Mucosa of descending colon (tissue), 3 donors: ENCODE results near the gene BET1L. TPM values are rescaled to one million over a fixed set of nuclear protein-coding genes. Genes with fewer than 3 reads are reported as not detected.
A peak's percentile ranks its signal among the peaks of the same experiment; 100 is the strongest.

Experiments
- ATAC-seq: fragments of 200-7000 bp; cut with Tn5 transposase; one replicate; pipeline ENCODE4 v1.9.1; 2020; ENCODE audit warnings: mild to moderate bottlenecking, moderate library complexity
- DNase-seq, 3 donors: peaks; one replicate each; pipeline ENCODE4 v3.0.0-alpha.2; 2020
- H3K36me3 ChIP-seq: fragments of 200-600 bp; one replicate; pipeline ENCODE4 v1.8.0; 2021; ENCODE audit warnings: low read depth, mild to moderate bottlenecking
- H3K4me1 ChIP-seq: fragments of 200-600 bp; one replicate; pipeline ENCODE4 v1.8.0; 2021; ENCODE audit warnings: low read depth, mild to moderate bottlenecking
- H3K4me3 ChIP-seq: fragments of 200-600 bp; one replicate; pipeline ENCODE4 v1.8.0; 2021; ENCODE audit warnings: mild to moderate bottlenecking
- H3K9me3 ChIP-seq: fragments of 200-600 bp; one replicate; pipeline ENCODE4 v1.8.0; 2021; ENCODE audit warnings: mild to moderate bottlenecking
- intact Hi-C, 2 donors: fragments of 100-400 bp; cut with DNase I in 1 of 2; cut with micrococcal nuclease in 1 of 2; formaldehyde crosslinking; loops; one replicate each; pipeline versions ENCODE4 v1.11.0 to v1.11.1; 2022; cut with DNase I, micrococcal nuclease
- total RNA-seq, 3 donors: library from RNA; stranded (reverse); fragmentation: NEBNext Ultra II Directional in 2 of 3; extraction: Animal tissue kit (Norgen Biotek cat#: 25700) in 2 of 3; gene quantifications; one replicate each; pipeline versions ENCODE4 v1.2.1 to v1.2.4, GENCODE V29; 2021 to 2023
- TF ChIP-seq, protein P1 (sequence below): fragments of 200-600 bp; IDR thresholded peaks from one replicate; pipeline ENCODE4 v1.8.0; 2022; ENCODE audit warnings: antibody characterized with exemption, mild to moderate bottlenecking
- donor health status: DM: no; HTN: no; CAD: no; lungs with moderate emphysema.
- donor health status: DM: no; HTN: no; CAD: no.
- donor health status: DM: no; HTN: yes; CAD: no.

BET1L gene
- total RNA-seq, 3 donors from 2014 or later = 51.5 to 59.9 (median 55.8) TPM

DNA sequence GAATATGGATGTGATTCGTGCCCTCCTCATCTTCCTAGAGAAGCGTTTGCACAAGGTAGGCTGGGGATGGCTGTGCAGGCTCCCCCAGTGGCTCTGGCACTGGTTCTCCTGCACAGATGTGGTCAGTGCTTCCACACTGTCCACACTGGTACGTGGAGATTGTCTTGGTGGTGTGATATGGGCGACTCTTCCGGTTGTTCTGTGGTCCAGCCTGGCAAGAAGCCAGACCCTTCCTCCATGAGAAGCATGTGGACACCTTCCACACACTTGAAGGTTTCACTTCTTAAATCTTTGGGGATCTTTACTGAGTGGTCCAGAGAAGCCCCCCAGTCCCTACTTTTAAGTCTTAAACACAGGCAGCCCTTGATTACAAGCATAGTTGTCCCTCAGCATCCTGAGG is 4.1 kb upstream of the BET1L start:
- Histone ChIP-seq H3K4me1 (peaks cover 9% of the 10 kb centered on the region), H3K9me3 (no peaks in the 10 kb centered on the region), H3K4me3 (no peak overlapping the region), H3K36me3 (peaks cover 7% of the 10 kb centered on the region)
- DNase-seq (no peak), ATAC-seq (no peak)
- intact Hi-C loops = no loop called here
- TF ChIP-seq, protein P1, sequence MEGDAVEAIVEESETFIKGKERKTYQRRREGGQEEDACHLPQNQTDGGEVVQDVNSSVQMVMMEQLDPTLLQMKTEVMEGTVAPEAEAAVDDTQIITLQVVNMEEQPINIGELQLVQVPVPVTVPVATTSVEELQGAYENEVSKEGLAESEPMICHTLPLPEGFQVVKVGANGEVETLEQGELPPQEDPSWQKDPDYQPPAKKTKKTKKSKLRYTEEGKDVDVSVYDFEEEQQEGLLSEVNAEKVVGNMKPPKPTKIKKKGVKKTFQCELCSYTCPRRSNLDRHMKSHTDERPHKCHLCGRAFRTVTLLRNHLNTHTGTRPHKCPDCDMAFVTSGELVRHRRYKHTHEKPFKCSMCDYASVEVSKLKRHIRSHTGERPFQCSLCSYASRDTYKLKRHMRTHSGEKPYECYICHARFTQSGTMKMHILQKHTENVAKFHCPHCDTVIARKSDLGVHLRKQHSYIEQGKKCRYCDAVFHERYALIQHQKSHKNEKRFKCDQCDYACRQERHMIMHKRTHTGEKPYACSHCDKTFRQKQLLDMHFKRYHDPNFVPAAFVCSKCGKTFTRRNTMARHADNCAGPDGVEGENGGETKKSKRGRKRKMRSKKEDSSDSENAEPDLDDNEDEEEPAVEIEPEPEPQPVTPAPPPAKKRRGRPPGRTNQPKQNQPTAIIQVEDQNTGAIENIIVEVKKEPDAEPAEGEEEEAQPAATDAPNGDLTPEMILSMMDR = no peak

DNA sequence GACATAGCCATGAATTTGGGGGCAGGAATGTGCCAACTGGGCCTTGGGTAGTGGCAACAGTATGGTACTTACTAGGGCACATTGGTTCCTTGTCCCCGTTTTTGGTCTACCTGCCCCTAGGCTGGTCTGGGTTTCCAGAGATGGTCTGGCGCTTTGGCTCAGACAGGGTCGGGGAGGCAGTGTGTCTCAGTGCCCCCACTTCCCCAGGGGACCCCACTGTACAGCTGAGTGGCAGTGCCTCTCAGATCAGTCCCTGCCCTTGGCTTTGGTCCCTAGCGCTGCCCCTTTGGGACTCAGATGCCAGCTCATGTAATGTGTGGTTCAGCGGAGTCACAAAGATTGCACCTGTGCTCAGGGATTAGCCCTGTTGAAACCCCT is 3.6 kb upstream of the BET1L start:
- Histone ChIP-seq H3K4me3 (no peak overlapping the region), H3K4me1 (peaks cover 14% of the 10 kb centered on the region), H3K36me3 (peaks cover 6% of the 10 kb centered on the region), H3K9me3 (no peaks in the 10 kb centered on the region)
- ATAC-seq (no peak), DNase-seq (peak in 1 of 3 donors; percentile 41)
- TF ChIP-seq, protein P1 = no peak
- intact Hi-C loops = no loop called here

DNA sequence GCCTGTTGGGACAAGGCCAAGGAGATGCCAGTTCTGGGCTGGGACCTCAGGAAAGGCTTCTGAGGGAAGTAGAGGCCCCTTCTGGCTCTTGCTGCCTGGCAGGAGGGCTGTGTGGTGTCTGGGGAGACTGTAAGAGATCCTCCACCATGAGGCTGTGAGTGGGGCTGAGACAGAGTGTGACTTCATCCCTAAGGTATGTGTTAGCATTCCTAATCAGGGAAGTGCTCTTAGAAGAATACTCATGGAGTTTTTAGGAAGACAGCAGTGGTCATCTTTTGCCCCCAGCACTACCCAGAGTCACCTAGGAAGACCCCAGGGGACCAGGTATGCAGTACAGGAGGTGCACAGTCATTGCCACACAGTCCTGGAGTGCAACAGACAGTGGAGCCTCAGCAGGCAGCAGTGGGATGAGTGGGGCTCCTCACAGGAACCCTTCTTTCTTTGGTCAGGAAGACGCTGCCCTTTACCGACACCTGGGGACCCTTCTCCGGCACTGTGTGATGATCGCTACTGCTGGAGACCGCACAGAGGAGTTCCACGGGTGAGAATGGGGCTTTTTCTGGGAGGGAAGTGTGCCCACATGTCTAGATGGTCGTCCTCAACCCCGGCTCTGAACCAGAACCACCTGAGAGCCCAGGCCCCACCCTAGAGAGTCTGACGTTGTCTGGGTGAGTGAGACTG is 3.1 kb upstream of the BET1L start:
- Histone ChIP-seq H3K36me3 (peaks cover under 1% of the 10 kb centered on the region), H3K4me3 (no peak overlapping the region), H3K9me3 (no peaks in the 10 kb centered on the region), H3K4me1 (peaks cover 20% of the 10 kb centered on the region)
- ATAC-seq (no peak), DNase-seq (no peak)
- intact Hi-C loops = no loop called here
- TF ChIP-seq, protein P1 = no peak

- peaks cover 4% of the 10 kb centered on the region for H3K36me3 ChIP-seq
- peak overlapping the region; percentile 62 for H3K4me3 ChIP-seq
- ATAC-seq = no peak
- DNase-seq = peak in 1 of 3 donors; percentile 70
- TF ChIP-seq, protein P1 = no peak
- H3K4me1 ChIP-seq = peaks cover 21% of the 10 kb centered on the region
- H3K9me3 ChIP-seq = no peaks in the 10 kb centered on the region
- intact Hi-C loops = no loop called here
Observed at GRCh38 chr11:209275-210121, 2.3 kb upstream of the BET1L start.

DNA sequence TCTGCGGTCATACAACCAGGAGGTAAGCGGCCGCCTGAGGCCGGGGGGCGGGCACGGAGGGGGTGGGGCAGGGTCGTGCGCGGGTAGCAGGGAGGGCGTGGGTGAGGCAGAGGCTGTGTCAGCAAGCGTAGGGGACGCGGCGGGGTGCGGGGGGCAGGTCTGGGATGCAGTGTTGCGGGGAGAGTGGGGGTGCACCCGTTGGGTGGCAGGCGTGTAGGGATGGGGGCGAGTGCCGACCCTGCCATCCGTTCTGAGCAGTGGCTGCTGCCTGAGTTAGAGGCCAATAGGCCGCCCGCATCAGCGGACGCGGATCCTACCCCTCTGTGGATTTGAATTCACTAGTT is 1.7 kb upstream of the BET1L start:
- H3K4me1 ChIP-seq = peaks cover 21% of the 10 kb centered on the region
- no peaks in the 10 kb centered on the region for H3K9me3 ChIP-seq
- intact Hi-C loops = no loop called here
- H3K36me3 ChIP-seq = peaks cover 5% of the 10 kb centered on the region
- ATAC-seq (no peak), DNase-seq (peak in 1 of 3 donors; percentile 84)
- peak overlapping the region; percentile 62 for H3K4me3 ChIP-seq
- TF ChIP-seq, protein P1 = no peak
